Fibroblast of mammary gland (primary cell): ENCODE data around the gene WARS2.

Experiments used
- DNase-seq: peaks from one replicate; pipeline ENCODE4 v3.0.0-alpha.2; 2010; ENCODE audit warnings: low read depth
- H3K4me3 ChIP-seq: 2 replicates; pipeline ENCODE4 v1.5.1; 2011; ENCODE audit warnings: low read depth, mild to moderate bottlenecking, low read length, moderate library complexity; ENCODE audit not compliant: control insufficient read depth
- TF ChIP-seq, protein P1 (sequence below): conservative IDR thresholded peaks from 2 replicates; pipeline ENCODE4 v1.5.1; 2011; ENCODE audit warnings: low read depth, low read length, inconsistent platforms; ENCODE audit not compliant: control insufficient read depth, insufficient read depth

Gene WARS2

DNA sequence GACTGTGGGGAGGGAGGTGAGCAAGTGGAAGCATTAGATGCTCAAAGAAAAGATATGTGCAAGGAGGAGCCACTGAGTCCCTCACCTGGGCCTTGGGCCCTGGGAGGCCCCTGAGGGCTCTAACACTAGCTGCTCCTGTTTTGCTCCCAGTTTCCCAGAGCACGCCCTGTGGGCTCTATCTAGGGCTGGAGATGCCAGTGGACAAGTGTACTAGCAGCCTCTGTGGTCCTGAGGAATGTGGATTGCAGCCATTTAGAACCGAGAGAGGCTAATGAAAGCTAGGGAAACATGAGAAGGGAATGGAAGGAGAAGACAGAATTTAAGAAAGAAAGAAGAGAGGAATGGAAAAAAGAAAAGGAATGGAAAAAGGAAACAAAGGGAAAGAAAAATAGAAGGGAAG is 142.3 kb downstream of the WARS2 start:
- TF ChIP-seq, protein P1, sequence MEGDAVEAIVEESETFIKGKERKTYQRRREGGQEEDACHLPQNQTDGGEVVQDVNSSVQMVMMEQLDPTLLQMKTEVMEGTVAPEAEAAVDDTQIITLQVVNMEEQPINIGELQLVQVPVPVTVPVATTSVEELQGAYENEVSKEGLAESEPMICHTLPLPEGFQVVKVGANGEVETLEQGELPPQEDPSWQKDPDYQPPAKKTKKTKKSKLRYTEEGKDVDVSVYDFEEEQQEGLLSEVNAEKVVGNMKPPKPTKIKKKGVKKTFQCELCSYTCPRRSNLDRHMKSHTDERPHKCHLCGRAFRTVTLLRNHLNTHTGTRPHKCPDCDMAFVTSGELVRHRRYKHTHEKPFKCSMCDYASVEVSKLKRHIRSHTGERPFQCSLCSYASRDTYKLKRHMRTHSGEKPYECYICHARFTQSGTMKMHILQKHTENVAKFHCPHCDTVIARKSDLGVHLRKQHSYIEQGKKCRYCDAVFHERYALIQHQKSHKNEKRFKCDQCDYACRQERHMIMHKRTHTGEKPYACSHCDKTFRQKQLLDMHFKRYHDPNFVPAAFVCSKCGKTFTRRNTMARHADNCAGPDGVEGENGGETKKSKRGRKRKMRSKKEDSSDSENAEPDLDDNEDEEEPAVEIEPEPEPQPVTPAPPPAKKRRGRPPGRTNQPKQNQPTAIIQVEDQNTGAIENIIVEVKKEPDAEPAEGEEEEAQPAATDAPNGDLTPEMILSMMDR = no peak
- no peak overlapping the region for H3K4me3 ChIP-seq
- no peak for DNase-seq

DNA sequence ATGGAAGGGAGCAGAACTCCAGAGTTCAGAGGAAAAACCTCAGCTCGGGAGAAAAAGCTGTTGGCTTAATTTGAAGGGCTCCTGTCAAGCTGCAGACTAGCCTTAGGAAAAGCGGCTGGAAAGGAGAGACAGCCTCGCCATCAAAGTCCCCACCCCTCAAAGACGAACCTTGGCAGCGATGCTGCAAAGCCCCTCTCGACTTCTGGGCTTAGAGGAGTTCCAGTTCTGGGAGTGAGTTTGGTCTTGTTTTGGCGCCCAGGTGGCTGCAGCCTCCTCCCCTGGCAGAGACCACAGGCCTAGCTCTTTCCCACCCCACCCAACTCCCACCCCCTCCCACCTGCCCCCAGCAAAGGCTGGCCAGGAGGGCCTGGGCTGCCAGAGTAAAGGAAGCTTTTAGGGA is 143.2 kb downstream of the WARS2 start:
- TF ChIP-seq, protein P1 = no peak
- H3K4me3 ChIP-seq = no peak overlapping the region
- no peak for DNase-seq

DNA sequence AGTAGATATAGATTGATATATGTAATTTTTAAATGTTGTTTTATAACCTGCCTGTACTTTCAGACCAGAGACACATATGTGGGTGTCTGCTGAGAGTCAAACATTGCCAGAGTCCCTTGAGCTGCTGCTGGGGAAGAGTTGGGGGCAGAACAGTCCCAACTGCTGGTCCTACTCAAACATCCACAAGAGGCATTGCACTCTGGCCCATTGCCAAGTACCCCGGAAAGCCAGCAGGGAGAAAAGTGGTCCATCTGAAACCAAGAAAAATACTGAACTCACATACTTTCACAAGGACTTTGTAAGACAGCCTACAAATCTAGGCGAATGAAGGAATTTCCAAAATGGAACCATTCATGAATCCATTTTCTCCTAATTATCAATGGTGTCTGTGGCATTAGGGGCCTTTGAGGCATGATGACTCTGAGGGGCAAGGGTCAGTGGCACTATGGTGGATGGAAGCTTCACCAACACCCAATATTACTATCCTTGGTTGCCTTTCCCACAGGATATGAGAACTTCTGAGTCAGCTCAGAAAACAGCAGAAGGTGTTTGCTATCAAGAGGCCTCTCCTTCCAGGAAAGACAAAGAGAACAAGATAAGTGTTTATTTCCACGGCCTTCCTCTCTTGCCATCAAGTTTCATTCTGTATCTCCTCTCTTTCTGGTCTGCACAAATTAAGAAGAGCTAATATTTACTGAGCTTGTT is 145.0 kb downstream of the WARS2 start:
- TF ChIP-seq, protein P1 = no peak
- no peak for DNase-seq
- H3K4me3 ChIP-seq = no peak overlapping the region

DNA sequence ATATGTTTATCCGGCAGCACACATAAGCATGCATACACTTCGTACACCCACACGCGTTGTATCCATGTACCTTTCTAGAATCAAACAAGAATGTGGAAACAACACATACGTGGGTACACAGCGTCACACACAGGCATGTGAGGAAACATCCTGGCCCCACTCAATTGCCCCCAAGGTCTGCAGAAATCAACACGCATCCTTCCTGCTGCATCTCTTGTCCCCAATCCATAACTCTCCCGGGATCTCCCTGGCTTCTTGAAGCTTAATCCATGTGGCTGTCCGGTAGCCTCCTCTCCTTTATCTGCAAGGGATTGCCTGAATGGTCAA is 146.8 kb downstream of the WARS2 start:
- DNase-seq = no peak
- H3K4me3 ChIP-seq = no peak overlapping the region
- TF ChIP-seq, protein P1 = no peak

DNA sequence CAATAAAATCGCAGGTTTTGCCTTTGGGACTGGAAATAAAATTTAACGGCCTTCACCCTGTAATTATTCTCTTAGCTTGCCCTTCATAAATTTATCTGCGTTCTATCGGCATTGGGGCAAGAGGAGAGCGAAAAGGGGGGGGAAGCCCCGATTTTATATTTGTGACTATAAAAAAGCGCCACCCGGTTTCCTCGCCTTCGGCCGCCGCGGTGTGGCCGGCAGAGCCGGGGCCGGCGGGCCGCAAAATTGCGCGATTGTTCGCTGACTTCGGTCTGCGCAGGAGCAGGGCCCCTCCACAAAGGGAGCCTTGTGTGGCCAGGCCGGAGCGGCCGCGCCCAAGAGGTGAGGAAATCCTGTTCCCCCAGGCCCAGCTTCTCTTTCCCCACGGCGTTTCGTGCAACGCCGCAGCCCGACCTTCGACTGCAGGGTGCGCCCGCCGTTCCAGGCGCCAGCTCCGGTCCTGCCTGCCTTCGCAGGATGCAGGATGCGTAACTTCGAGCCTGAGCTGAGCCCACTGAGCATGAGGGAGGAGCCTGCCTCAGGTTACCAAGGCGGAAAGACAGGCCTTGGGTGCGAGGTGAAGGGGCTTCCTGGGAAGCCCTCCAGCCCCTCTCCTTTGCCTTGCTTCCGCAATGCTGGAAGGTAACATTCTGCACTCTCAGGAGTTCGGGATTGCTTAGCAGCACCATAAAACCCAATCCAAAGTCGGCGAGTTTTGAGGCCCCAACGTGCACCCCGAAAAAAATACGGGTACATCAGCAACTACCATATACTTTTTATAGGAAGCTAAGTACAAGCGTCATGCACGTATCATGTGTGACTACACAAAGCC is 147.4 kb downstream of the WARS2 start:
- H3K4me3 ChIP-seq = no peak overlapping the region

DNA sequence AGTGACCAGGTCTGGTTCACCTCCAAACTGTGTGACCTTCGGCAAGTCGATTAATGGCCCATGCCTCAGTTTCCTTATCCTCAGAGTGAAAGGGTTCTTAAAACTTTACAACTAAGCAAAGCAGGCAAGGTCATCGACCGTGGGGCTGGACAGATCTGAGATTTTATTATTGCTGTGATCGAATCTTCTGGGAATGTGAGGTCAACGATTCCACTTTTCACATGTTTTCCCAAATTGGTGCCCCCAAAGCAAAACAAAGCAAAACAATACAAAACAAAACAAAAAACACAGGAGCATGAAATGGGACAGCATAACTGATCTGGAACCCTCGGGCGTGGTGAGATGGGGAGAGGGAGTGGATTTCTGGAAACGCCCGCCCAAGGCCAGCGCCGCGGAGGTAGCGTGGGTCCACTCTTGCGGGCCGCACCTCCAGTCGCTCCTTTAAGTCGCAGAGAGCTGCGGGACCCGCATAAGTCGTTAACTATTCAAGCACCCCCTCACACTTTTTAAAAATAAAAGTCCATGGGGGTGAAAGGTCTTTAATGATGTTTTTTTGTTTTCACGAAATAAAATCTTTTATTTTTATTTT is 148.1 kb downstream of the WARS2 start:
- TF ChIP-seq, protein P1 = no peak
- DNase-seq = no peak
- H3K4me3 ChIP-seq = no peak overlapping the region

More for the DNA sequence above, 147.4 kb downstream of the WARS2 start:
- DNase-seq = no peak
- TF ChIP-seq, protein P1 = no peak
